OCI-LY1 (cell line): ENCODE results near the gene MYO18B.

Experiments used
- CTCF ChIP-seq: fragments of 200-600 bp; sonication (generic), shearing (Covaris generic); IDR thresholded peaks from 2 replicates; pipeline ENCODE4 v1.5.1; 2017; ENCODE audit warnings: mild to moderate bottlenecking, antibody characterized with exemption, low read length, moderate library complexity, mixed read lengths
- EZH2 ChIP-seq: fragments of 200-600 bp; sonication (generic), shearing (Covaris generic); IDR thresholded peaks from 2 replicates; pipeline ENCODE4 v1.8.0; 2017; ENCODE audit warnings: borderline replicate concordance, mixed run types, mild to moderate bottlenecking, antibody characterized with exemption, low read length, moderate library complexity, mixed read lengths

- TF ChIP-seq CTCF, result no peak
- TF ChIP-seq EZH2, result no peak
These were observed 296.4 kb downstream of the MYO18B start for GRCh38 chr22:26038365-26038764.
